Right renal pelvis (tissue), 4 donors: ENCODE measurements around the gene ADAM17. TPM values are rescaled to one million over a fixed set of nuclear protein-coding genes. Genes with fewer than 3 reads are reported as not detected.

Experiments
- DNase-seq, 4 donors: peaks; one replicate each; pipeline ENCODE4 v3.0.0-alpha.2; 2013; ENCODE audit warnings: low read depth in 4 of 4, low spot score in 3 of 4, missing footprints in 1 of 4
- polyA plus RNA-seq, 4 donors: library from polyadenylated mRNA; unstranded; fragments of 120-200 nt; gene quantifications; one replicate each; pipeline ENCODE4 v1.2.1, GENCODE V29; 2013; ENCODE audit not compliant: insufficient read length in 4 of 4

ADAM17 gene
- polyA plus RNA-seq, 4 donors: 37.3 to 45.6 (median 39.6) TPM

GRCh38 chr2:9474361-9475057 lies 81.1 kb downstream of the ADAM17 start, which contains the start of gene IAH1:
TSS of gene IAH1 (plus strand) at chr2:9474551. CDS start at chr2:9474567, 16 bp downstream.
- DNase-seq: peak in 3 of 4 donors; percentile 1 to 47 (median 33)

DNA sequence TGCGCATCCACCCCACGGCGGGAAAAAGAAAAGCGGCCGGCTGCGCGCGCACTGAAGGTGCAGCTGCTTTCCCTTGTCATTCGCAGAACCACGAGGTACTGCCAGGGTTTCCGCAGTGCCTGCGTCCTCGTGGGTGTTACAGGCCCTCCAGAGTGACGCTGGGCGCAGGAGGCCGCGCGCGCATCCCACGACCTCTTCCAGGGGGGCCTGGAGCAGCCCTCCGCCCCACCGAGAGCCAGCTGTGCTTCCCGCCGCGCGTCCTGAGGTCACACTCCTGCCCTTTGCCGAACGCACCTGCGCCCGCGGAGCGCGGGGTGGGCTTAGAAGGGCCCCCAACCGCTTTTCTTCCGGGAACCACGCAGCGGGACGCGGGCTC lies 81.7 kb downstream of the ADAM17 start:
- DNase-seq: no peak

DNA sequence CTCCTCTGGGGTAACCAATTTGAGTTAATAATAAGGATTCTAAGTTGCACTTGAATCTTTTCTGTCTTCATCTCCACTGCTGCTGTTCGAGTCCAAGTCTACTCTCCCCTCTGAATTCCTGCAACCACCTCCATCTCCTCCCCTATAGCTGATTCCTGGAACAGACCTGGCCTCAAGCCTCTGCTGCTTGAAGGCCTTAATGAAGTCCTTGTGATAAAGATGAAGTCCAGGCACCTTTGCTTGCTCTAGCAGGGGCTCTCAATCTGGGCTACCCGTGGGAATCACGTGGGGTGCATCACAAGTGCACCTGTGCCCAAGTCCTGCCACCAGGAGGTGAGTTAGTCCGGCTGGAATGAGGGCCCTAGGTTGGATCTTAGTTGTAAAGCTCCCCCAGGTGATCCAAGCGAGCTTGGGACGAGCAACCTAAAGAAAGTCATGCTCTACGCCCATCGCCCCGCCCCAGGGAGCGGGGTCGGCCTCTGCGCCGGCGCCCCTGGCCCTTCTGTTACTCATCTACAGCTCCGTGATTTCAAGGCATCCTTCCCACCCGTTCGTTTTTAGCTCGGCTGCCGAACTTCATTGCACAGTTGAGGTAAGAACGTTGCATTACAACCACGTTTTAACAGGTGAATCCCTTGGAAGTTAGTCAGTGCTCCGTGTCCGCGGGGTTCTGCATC lies 82.2 kb downstream of the ADAM17 start:
- DNase-seq: peak in 3 of 4 donors; percentile 11 to 26 (median 22)

GRCh38 chr2:9472511-9472910 lies 83.1 kb downstream of the ADAM17 start:
- no peak for DNase-seq

GRCh38 chr2:9471206-9471605 lies 84.4 kb downstream of the ADAM17 start:
- DNase-seq: no peak

GRCh38 chr2:9467687-9468086 lies 87.9 kb downstream of the ADAM17 start:
- no peak for DNase-seq

DNA sequence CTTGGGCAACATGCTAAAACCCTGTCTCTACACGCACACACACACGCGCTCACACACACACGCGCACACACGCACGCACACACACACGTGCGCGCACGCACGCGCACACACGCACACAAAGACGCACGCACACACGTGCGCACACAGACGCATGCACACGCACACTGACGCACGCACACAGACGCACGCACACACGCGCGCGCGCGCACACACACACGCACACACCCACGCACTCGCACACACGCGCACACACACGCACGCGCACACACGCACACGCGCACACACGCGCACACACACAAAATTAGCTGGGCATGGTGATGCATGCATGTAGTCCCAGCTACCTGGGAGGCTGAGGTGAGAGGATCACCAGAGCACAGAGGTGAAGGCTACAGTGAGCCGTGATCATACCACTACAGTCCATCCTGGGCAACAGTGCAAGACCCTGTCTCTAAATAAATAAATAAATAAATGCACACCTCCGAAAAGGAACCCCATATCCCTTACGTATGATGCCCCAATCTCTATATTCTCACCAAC lies 89.4 kb downstream of the ADAM17 start:
- no peak for DNase-seq

DNA sequence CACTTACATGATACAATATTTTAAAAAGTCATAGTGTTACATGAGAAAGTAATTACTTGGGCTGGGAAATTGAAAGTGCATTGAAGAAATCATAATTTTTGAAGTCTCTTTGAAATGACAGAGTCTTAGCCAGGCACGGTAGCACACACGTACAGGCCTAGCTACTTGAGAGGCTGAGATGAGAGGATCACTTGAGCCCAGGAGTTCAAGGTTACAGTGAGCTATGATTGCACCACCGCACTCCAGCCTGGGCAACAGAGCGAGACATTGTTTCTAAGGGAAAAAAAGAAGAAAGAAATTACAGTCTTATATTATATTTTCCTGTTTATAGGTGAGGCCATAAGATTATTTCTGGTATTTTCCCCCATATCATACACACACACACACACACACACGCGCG lies 90.5 kb downstream of the ADAM17 start:
- no peak for DNase-seq

DNA sequence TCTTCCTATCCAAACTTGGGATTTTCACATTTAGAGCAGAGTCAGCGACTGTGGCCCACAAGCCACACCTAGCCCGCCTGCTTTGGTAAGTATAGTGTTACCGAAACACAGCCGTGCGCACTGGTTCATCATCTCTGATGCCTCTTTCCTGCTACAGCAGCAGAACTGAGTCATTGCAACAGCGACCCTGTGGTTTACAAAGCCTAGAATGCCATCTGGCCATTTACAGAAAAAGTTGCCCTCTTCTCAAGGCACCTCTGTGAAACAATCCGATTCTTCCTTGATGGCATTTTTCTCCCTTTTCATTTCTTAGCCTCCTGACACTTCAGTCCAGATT lies 92.0 kb downstream of the ADAM17 start:
- DNase-seq: no peak

DNA sequence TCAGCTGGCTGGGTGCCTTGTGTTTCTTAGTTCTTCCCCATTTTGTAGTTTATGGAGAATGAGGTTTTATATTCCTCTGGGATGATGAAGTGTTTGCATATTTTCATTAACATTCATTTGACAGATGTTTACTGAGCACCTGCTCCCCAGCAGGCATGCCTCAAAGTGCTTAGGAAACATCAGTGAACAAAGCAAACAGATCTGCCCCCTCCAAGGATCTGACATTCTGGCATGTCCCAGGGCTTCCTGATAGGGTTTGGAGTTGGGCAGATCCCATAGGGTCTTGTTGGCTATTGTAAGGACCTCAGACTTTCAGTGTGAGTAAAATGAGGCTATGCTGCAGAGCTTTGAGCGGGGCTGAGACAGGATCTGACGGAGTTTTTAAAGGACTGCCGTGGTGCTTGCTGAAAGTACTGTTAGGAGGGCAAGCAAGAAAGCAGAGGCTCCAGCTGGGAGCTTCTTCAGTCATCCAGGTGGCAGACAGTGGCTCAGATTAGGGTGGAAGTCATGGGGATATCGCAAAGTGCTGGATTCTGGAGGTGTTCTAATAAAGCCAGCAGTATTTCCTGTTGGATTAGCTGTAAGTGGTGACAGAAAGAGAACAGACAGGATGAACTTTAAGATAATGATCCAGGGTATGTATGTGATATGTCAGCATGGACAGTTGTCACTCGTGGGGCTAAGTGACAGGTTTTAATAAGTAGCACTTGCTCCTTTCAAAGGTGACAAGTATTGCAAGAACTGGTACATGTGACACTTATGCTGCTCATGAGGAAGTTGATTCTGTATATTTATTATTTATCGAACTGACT lies 92.5 kb downstream of the ADAM17 start:
- DNase-seq: no peak

- DNase-seq: no peak
These were observed 93.3 kb downstream of the ADAM17 start for GRCh38 chr2:9462313-9462712.

DNA sequence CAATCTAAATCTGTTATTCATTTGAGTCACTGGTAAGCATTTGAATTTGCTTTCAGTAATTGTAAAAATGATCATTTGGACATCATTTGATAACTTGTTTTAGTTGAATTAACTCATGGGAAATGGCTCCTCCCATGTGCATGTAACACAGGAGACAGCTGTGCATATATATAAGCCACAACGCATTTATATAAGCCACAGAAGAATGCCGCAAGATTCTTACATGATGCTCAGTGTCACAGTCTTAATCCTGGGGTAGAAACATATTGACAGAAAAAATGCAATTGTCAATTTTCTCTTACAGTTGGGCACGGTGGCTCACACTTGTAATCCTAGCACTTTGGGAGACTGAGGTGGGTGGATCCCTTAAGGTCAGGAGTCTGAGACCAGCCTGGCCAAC lies 94.6 kb downstream of the ADAM17 start:
- no peak for DNase-seq

- no peak for DNase-seq
These were observed 95.1 kb downstream of the ADAM17 start for GRCh38 chr2:9460441-9461017.

DNA sequence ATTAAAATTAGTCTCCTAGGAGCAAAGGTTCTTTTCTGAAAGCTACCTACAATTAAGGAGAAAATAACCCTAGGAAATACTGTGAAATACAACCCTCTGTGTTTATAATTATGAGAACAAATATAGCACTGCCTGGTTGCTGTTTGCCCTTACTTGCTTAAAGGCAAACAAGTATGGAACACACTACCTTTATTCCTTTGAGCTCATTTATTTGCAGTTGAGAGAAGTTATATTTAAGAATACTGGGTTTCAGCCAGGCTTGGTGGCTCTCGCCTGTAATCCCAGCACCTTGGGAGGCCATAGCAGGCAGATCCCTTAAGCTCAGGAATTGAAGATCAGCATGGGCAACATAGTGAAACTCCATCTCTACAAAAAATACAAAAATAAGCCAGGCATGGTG lies 104.4 kb downstream of the ADAM17 start:
- DNase-seq: no peak

DNA sequence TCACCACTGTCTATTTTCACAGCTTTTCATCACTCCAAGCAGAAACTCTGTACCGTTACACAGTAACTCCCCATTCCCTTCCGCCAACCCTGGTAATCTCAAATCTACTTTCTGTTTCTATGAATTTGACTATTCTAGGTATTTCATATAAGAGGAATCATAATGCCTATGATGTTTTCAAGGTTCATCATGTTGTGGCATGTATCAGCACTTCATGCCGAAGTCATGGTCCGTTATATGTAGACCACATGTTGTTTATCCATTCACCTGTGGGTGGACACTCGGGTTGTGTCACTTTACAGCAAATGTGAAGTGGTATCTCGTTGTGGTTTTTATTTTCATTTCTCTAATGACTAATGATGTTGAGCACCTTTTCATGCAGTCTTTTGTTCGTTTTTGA lies 110.5 kb downstream of the ADAM17 start:
- DNase-seq: no peak

GRCh38 chr2:9443526-9443925 lies 112.1 kb downstream of the ADAM17 start:
- no peak for DNase-seq

- no peak for DNase-seq
These were observed 114.1 kb downstream of the ADAM17 start for GRCh38 chr2:9441556-9441955.

GRCh38 chr2:9440058-9440727 lies 115.4 kb downstream of the ADAM17 start:
- DNase-seq: no peak

DNA sequence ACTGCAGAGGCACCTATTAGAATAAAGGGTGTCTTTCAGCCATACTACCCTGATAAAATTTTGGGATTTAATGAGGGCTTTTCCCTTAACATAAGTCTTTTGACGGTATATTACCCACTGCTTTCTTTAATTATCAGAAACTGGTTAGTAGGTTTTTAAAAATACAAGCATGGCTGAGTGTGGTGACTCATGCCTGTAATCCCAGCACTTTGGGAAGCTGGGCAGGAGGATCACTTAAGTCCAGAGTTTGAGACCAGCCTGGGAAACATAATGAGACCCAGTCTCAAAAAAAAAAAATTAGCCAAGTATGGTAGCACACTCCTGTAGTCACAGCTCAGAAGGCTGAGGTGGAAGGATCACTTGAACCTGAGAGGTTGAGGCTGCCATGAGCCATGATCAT lies 116.1 kb downstream of the ADAM17 start:
- no peak for DNase-seq
